K562 treated with DMSO at 1 percent for 24 hours (cell line): ENCODE data around the gene C18orf54. TPM values are rescaled to one million over a fixed set of nuclear protein-coding genes. Genes with fewer than 3 reads are reported as not detected.

Experiments
- total RNA-seq: library from RNA; unstranded; fragments of 300-600 nt; gene quantifications from 2 replicates; pipeline ENCODE4 v1.2.3, GENCODE V29; 2022; ENCODE audit warnings: low read depth; ENCODE audit not compliant: insufficient read depth

C18orf54 gene
- total RNA-seq: 2.6 and 3.5 TPM in 2 replicates

DNA sequence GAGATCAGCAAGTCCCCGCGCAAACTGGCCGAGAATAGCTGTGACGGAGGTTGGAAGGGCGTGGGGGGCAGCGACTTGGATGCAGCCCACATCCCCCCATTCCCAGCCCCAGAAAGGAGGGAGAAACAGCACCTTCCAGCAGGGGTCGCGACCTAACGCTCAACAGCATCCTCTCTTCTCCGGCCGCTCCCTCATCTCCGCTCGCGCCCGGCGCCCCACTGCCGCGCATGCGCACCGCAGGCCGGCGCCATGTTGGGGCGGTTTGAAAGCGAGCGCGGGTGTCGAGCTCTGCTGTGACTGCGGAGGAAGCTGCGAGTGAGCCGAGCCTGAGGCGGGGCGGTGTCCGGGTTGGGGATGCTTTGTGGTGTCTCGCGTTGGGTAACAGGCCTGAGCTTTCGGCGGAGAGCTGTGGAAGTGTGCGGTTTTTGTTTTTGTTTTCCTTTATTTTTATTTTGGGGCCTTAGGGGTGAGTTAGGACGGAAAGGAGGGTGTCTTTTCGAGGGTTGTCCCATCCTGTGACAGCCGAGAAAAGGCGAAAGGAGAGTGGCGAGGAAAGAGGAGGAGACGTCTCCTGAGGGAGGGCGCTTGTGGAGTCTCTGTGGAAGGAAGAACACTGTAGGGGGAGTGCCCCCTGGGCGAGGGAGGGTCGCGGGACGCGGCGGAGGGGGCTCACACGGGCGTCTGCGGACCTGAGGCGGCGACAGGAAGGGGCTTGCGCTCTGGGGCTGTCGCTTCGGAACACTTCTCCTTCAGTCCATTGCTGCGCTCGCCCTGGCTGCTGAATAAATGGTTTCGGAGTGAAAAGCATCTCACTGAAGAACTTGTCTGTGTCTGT, at the start of gene C18orf54, which contains the start of gene STARD6:
Gene C18orf54 (plus strand): TSS at position 247 of the 835 bp plus-strand sequence. CDS start 2,667 bp downstream, outside the sequence.
Gene STARD6 (minus strand): TSS at position 199 of the 835 bp plus-strand sequence. CDS start 3,285 bp downstream, outside the sequence.

Other genes starting within 250 kb of the C18orf54 start
- gene MBD2, start 133.2 kb upstream of the C18orf54 start, total RNA-seq: 6.0 and 12.0 TPM in 2 replicates
- 3.2 and 3.9 TPM in 2 replicates for gene POLI, start 88.4 kb upstream of the C18orf54 start, total RNA-seq
- gene STARD6, start within 50 bp of the C18orf54 start, total RNA-seq: not detected in 2 replicates
- gene DYNAP, start 233.3 kb downstream of the C18orf54 start, total RNA-seq: not detected in 2 replicates